GM13976 (cell line): ENCODE measurements around the gene IL1RAPL2.

ENCODE experiments used
- DNase-seq: peaks from one replicate; pipeline ENCODE4 v3.0.0; 2012; ENCODE audit warnings: low spot score
- in situ Hi-C: fragments of 300-500 bp; cut with MboI; formaldehyde crosslinking; loops from one replicate; pipeline ENCODE4 v1.12.0; 2022; ENCODE audit warnings: low sequenced_read_pairs, mixed read lengths, inconsistent platforms; ENCODE audit not compliant: unreplicated experiment
- TF ChIP-seq, protein P1 (sequence below): IDR thresholded peaks from 2 replicates; pipeline ENCODE4 v1.5.1; 2012; ENCODE audit warnings: borderline replicate concordance, mild to moderate bottlenecking; ENCODE audit not compliant: insufficient read depth; ENCODE audit errors: extremely low read depth, missing control alignments, control extremely low read depth

The IL1RAPL2 gene

DNA sequence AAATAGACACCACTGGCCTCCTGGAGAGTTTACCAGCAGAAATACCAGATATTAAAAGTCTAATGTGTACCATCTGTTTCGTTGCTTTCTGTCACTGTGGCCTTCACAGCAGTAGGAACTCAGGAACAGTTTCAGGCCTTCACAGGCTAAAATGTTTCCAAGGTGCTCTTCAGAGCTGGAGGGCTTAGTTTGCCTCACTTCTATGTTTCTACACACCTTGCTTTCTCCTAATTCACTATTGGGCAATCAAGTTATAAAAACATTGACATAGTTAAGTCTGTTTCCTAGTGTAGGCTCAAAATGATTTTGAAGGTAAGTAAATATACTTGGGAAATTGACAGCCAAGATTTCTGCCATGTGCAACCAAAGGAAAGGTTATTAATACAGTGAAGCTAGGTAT is 395.9 kb downstream of the IL1RAPL2 start:
- DNase-seq: no peak
- TF ChIP-seq, protein P1, sequence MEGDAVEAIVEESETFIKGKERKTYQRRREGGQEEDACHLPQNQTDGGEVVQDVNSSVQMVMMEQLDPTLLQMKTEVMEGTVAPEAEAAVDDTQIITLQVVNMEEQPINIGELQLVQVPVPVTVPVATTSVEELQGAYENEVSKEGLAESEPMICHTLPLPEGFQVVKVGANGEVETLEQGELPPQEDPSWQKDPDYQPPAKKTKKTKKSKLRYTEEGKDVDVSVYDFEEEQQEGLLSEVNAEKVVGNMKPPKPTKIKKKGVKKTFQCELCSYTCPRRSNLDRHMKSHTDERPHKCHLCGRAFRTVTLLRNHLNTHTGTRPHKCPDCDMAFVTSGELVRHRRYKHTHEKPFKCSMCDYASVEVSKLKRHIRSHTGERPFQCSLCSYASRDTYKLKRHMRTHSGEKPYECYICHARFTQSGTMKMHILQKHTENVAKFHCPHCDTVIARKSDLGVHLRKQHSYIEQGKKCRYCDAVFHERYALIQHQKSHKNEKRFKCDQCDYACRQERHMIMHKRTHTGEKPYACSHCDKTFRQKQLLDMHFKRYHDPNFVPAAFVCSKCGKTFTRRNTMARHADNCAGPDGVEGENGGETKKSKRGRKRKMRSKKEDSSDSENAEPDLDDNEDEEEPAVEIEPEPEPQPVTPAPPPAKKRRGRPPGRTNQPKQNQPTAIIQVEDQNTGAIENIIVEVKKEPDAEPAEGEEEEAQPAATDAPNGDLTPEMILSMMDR: no peak
- in situ Hi-C loops: no loop called here

DNA sequence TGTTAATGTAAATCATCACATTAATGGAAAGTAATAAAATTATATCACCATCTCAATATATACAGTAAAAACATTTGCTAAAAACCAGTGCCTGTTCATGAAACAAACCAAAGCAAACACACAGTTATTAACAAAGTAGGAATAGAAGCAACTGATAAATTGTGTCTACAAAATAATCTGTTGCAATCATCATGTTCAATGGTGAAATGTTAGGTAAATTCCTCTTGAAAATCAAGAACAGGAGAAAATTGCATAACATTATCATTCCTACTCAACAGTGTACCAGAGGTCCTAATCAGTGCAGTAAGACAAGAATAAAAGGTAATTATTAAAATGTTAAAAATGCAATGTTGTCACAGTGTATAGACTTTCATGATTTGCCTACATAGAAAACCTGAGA is 402.2 kb downstream of the IL1RAPL2 start:
- DNase-seq: no peak
- in situ Hi-C loops: no loop called here
- TF ChIP-seq, protein P1: no peak

DNA sequence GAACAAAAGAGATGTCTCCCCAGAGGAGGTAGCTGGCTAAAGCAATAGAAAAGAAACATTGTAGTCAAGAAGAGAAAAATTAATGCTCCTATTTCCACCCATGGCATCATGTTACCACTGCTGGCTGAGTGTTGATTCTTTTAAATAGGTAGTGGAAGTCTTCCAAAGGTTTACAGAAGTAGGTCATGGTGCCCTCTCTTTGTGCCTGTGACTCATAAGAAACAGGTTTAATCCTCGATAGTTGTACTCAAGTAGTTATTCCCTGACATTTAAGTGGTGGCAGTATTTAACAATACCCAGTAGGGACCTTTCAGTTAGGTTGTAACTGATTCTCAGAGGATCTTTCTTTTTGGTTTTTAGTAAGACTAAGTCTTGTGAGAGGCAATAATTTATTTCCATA is 406.7 kb downstream of the IL1RAPL2 start:
- no peak for DNase-seq
- in situ Hi-C loops: no loop called here
- TF ChIP-seq, protein P1: no peak

- in situ Hi-C loops: no loop called here
- TF ChIP-seq, protein P1: no peak
- DNase-seq: no peak
Observed at GRCh38 chrX:104987063-104987462, 421.1 kb downstream of the IL1RAPL2 start.

DNA sequence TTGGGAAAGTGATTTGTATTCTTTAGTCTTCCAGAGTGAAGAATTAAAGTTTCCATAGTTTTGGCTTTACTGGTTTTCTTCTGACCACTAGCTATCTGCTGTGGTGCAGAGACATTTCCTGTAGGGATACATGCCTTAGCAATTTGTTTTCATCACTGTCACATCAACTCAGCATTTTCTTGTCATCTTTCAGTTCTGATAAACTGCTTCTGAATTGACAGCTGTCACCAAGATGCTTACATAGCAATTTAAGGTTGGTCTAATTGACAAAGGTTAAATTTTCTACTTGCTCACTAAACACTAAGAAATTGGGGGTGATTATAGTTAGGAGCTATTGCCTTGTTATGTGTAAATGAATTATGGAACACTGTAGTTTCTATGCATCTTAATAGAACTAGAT is 422.0 kb downstream of the IL1RAPL2 start:
- TF ChIP-seq, protein P1: no peak
- DNase-seq: no peak
- in situ Hi-C loops: no loop called here

GRCh38 chrX:104995546-104995945 is 429.5 kb downstream of the IL1RAPL2 start:
- TF ChIP-seq, protein P1: no peak
- no peak for DNase-seq
- in situ Hi-C loops: no loop called here

GRCh38 chrX:105006103-105006502 is 440.1 kb downstream of the IL1RAPL2 start:
- in situ Hi-C loops: no loop called here

More at GRCh38 chrX:105006103-105006502, 440.1 kb downstream of the IL1RAPL2 start:
- DNase-seq: no peak
- TF ChIP-seq, protein P1: no peak
